Measurements from ENCODE around the gene SUGP2.
"Not testable (repeated sequence)": the region's sequence is repeated elsewhere in the genome, so short reads cannot be mapped to it uniquely, and the experiment has no call there.

The SUGP2 gene

GRCh38 chr19:18955042-18955441, 78.3 kb downstream of the SUGP2 start:
- DNase-seq (ENCODE audit: low read depth, low spot score) = no peak

- no peak for DNase-seq (ENCODE audit: low read depth, low spot score)
Measured at GRCh38 chr19:18954094-18954493, 79.2 kb downstream of the SUGP2 start.

GRCh38 chr19:18952364-18953003, 80.8 kb downstream of the SUGP2 start:
- not testable (repeated sequence) for DNase-seq (ENCODE audit: low read depth, low spot score)

GRCh38 chr19:18951721-18952281, 81.5 kb downstream of the SUGP2 start:
- DNase-seq (ENCODE audit: low read depth, low spot score) = no peak

- no peak for DNase-seq (ENCODE audit: low read depth, low spot score)
Measured at GRCh38 chr19:18949858-18950257, 83.5 kb downstream of the SUGP2 start.

GRCh38 chr19:18948976-18949356, 84.4 kb downstream of the SUGP2 start:
- DNase-seq (ENCODE audit: low read depth, low spot score) = no peak

GRCh38 chr19:18948075-18948975, 85.0 kb downstream of the SUGP2 start:
- DNase-seq (ENCODE audit: low read depth, low spot score) = no peak

- no peak for DNase-seq (ENCODE audit: low read depth, low spot score)
Measured at GRCh38 chr19:18946918-18947317, 86.4 kb downstream of the SUGP2 start.

GRCh38 chr19:18946335-18946734, 87.0 kb downstream of the SUGP2 start:
- no peak for DNase-seq (ENCODE audit: low read depth, low spot score)

- no peak for DNase-seq (ENCODE audit: low read depth, low spot score)
Measured at GRCh38 chr19:18945297-18945696, 88.0 kb downstream of the SUGP2 start.

GRCh38 chr19:18943465-18943864, 89.9 kb downstream of the SUGP2 start:
- no peak for DNase-seq (ENCODE audit: low read depth, low spot score)

GRCh38 chr19:18942692-18943091, 90.6 kb downstream of the SUGP2 start:
- no peak for DNase-seq (ENCODE audit: low read depth, low spot score)

GRCh38 chr19:18941628-18942354, 91.5 kb downstream of the SUGP2 start:
- no peak for DNase-seq (ENCODE audit: low read depth, low spot score)

All from astrocyte of the hippocampus (primary cell).